SK-N-MC (cell line): ENCODE results near the gene KIF26A.

Source experiments
- EZH2 ChIP-seq: fragments of 200-600 bp; sonication (generic); IDR thresholded peaks from one replicate; pipeline ENCODE4 v1.6.1; 2017; ENCODE audit warnings: antibody characterized with exemption
- FOXP2 ChIP-seq: optimal IDR thresholded peaks from 2 replicates; pipeline ENCODE3; 2011; ENCODE audit warnings: mild to moderate bottlenecking, moderate library complexity; ENCODE audit not compliant: insufficient read depth; ENCODE audit errors: extremely low read length, control extremely low read depth
- POLR2AphosphoS5 ChIP-seq: IDR thresholded peaks from 2 replicates; pipeline ENCODE4 v1.6.1; 2012; ENCODE audit warnings: mild to moderate bottlenecking, low read depth, low read length, borderline replicate concordance

DNA sequence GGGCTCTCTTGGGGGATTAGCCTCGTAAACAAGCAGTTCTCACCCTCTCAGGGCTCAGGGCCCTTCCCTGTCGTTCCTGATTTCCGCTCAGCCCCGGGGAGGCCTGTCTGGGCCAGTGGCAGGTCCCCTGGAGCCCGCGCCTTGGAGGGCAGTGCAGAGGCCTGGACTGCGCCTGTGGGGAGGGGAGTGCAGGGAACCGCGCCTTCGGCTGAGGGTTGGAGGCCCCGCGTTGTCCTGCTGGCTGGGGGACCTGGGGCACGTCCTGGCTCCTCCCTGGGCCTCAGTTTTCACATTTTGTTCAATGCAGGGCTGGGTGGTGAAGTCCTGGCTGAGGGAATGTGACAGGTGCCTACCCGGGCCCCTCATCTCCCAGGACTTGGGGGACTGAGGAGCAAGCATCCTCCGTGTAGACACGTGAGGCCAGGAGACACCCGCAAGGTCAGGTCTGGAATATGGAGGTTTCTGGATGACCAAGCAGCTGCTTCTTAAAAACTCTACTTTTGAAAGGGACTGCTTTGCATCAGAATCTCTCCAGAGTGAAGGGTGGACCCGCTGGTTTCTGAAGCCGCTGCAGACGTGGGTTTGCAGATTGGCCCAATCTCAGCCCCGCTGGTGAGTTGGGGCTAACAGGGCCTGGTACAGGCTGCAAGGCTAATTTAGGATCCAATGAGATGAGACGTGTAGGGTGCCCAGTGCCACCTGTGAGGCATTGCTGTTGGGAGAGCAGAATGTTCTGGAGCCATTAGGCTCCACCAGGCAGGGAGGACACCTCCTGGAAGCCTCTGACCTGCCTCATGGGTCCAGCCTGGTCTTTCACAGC is 80.2 kb downstream of the KIF26A start:
- TF ChIP-seq EZH2 (no peak), POLR2AphosphoS5 (no peak), FOXP2 (no peak)
